GM06990 (cell line): Measurements from ENCODE around the gene SLIT1.
A peak's percentile ranks its signal among the peaks of the same experiment; 100 is the strongest.

Experiments used
- DNase-seq: peaks from one replicate; pipeline ENCODE4 v3.0.0-alpha.2; 2011; ENCODE audit not compliant: insufficient read length; ENCODE audit errors: extremely low read depth
- H3K27me3 ChIP-seq: replicated peaks from 2 replicates; pipeline ENCODE4 v1.6.0; 2011; ENCODE audit warnings: low read length; ENCODE audit not compliant: control insufficient read depth, insufficient read depth
- H3K36me3 ChIP-seq: 2 replicates; pipeline ENCODE4 v1.5.1; 2011; ENCODE audit warnings: low read length; ENCODE audit not compliant: control insufficient read depth, insufficient read depth
- H3K4me3 ChIP-seq: replicated peaks from 2 replicates; pipeline ENCODE4 v1.5.1; 2011; ENCODE audit warnings: low read depth, mild to moderate bottlenecking, control low read depth, low read length
- TF ChIP-seq, protein P1 (sequence below): IDR thresholded peaks from 2 replicates; pipeline ENCODE4 v1.5.1; 2011; ENCODE audit warnings: low read length, control low read depth, mild to moderate bottlenecking, inconsistent platforms; ENCODE audit not compliant: insufficient read depth, poor library complexity, severe bottlenecking

The SLIT1 gene

DNA sequence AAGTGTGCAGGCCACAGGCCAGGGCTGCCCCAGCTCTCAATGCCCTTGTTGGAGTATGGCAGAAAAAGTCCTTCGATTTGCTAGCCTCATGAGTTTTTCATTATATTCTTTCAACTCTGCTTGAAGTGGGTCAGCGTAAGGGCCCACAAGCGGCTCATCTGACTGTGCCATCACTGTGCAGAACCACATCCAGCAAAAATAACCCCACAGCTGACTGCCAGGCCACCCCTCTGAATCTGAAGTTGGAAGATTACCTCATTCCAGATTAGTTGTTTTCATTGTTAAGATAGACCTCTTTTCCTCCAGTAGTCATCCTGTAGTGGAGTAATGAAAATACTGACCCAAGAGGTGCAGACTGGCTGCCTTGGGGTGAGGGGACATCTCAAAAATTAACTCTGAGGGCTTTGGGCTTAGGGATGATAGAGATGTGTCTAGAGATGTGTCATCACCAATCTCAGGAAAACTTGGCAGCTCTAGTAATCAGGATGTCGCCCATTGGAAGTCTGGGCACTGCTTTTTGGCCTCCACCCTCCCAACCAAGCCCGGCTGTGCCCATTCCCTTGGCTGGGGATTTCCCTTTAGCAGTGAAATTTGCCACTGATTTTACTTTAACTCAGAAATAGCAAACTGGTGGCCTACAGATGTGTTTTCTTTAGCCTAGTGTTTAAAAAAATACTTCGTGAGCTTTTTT, 189.3 kb downstream of the SLIT1 start:
- Histone ChIP-seq H3K36me3 (no peaks in the 10 kb centered on the region), H3K4me3 (no peak overlapping the region), H3K27me3 (no peaks in the 10 kb centered on the region)
- no peak for DNase-seq
- TF ChIP-seq, protein P1, sequence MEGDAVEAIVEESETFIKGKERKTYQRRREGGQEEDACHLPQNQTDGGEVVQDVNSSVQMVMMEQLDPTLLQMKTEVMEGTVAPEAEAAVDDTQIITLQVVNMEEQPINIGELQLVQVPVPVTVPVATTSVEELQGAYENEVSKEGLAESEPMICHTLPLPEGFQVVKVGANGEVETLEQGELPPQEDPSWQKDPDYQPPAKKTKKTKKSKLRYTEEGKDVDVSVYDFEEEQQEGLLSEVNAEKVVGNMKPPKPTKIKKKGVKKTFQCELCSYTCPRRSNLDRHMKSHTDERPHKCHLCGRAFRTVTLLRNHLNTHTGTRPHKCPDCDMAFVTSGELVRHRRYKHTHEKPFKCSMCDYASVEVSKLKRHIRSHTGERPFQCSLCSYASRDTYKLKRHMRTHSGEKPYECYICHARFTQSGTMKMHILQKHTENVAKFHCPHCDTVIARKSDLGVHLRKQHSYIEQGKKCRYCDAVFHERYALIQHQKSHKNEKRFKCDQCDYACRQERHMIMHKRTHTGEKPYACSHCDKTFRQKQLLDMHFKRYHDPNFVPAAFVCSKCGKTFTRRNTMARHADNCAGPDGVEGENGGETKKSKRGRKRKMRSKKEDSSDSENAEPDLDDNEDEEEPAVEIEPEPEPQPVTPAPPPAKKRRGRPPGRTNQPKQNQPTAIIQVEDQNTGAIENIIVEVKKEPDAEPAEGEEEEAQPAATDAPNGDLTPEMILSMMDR: no peak

DNA sequence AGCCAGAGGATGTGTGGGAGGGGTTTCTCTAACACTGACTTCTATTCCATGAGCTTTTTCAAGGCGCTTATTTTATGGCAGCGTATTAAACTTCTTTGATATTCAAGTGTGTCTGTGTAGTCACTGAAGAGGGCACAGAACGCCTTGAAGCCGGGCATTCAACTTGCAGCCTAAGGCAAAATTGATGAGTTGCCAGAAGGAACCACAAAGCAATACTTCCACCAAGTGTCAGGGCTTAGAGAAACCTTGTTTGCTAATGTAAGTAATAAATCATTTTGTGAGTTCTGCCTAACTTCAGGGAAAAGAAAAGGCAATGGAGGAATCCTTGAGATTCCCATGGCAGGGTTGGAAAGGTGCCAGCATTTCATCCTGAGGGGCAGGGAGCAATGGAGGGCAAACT, 189.9 kb downstream of the SLIT1 start:
- no peak for DNase-seq
- no peaks in the 10 kb centered on the region for H3K27me3 ChIP-seq
- H3K4me3 ChIP-seq: no peak overlapping the region
- H3K36me3 ChIP-seq: no peaks in the 10 kb centered on the region
- TF ChIP-seq, protein P1: no peak

DNA sequence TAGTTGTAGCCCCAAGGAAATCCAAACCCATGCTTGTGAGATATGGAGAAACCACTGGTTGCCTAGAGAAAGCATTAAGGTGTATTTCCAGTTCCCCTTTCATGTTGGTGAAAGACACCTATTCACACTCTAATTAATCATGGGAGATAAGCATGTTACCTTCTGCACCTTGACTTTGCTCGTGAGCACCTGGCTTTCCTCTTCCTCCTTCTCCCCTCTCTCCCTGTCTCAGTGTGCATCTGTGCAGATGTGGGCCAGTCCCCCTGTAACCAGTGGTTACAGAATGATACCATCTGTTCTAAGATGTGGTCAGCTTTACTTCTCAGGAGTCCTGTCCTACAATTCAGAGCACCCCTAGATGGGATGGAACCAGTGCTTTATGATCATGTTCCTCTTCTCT, 193.0 kb downstream of the SLIT1 start:
- H3K4me3 ChIP-seq: no peak overlapping the region
- H3K36me3 ChIP-seq: no peaks in the 10 kb centered on the region
- TF ChIP-seq, protein P1: no peak
- no peaks in the 10 kb centered on the region for H3K27me3 ChIP-seq
- DNase-seq: no peak

DNA sequence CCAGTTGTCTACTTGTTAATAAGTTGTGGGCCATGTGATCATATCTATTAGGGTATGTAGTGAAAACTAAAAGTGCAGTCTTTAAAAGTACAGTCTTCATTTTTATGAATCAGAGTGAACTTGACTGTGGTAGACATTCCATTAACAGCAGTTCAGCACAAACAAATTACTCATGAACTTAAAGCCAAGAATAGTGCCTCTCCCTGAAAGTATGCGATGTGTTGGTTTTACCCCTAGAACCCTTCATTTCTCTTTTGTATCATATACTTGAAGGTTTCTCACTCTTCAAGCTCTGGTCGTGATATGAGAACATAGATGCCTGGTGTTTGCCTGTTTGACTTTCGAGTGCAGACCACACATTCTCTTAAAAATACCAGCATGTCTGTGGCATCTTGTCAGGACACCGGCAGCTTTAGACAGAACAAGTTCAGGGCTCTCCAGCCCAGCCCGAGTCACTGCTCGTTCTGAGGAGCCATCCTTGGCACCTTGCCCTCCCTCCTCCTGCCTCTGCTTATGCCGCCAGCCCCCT, 194.4 kb downstream of the SLIT1 start:
- Histone ChIP-seq H3K4me3 (0 out of 2 replicates have a peak overlapping the region, but pooled peaks have one; percentile 13), H3K36me3 (no peaks in the 10 kb centered on the region), H3K27me3 (no peaks in the 10 kb centered on the region)
- DNase-seq: no peak
- TF ChIP-seq, protein P1: no peak

DNA sequence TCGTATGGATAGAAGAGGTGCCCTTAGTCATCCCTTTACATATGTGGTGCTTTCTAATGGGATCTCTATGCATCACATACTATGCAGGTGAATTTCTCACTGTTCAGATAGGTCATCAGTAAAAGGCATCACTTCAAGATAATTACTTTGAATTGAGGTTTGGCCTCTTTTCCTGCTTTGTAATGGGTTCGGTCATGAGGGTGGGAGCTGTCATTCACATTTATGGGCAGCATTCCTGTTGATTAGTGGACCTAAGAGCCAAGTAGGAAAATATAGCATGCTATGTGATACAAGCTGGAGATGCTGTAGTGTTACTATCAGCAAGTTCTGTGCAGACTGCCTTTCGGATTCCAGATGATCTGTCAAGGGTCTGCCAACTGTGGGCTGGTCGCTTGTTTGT, 197.3 kb downstream of the SLIT1 start:
- Histone ChIP-seq H3K4me3 (no peak overlapping the region), H3K36me3 (no peaks in the 10 kb centered on the region; the same call in none of the 2 replicates), H3K27me3 (no peaks in the 10 kb centered on the region)
- TF ChIP-seq, protein P1: no peak
- DNase-seq: no peak
